Ascending aorta (tissue), 2 donors: ENCODE results near the gene TRPV2. TPM values are rescaled to one million over a fixed set of nuclear protein-coding genes. Genes with fewer than 3 reads are reported as not detected.
A peak's percentile ranks its signal among the peaks of the same experiment; 100 is the strongest.

Source experiments
- DNase-seq, 2 donors: peaks; one replicate each; pipeline ENCODE4 v3.0.0-alpha.2; 2019; ENCODE audit warnings: low spot score in 2 of 2
- H3K27ac ChIP-seq, 2 donors: fragments of 200-600 bp; sonication (generic); one replicate each; pipeline ENCODE4 v1.5.1; 2016 to 2017; ENCODE audit warnings: mild to moderate bottlenecking in 1 of 2
- H3K27me3 ChIP-seq: fragments of 200-600 bp; sonication (generic); one replicate; pipeline ENCODE4 v1.5.1; 2017
- H3K36me3 ChIP-seq, 2 donors: fragments of 200-600 bp; sonication (generic); one replicate each; pipeline ENCODE4 v1.5.1; 2016
- H3K4me1 ChIP-seq, 2 donors: fragments of 200-600 bp; sonication (generic); one replicate each; pipeline ENCODE4 v1.5.1; 2016 to 2017; ENCODE audit warnings: mild to moderate bottlenecking in 1 of 2
- H3K4me3 ChIP-seq, 2 donors: fragments of 200-600 bp; sonication (generic); one replicate each; pipeline ENCODE4 v1.5.1; 2016 to 2017; ENCODE audit warnings: mild to moderate bottlenecking in 1 of 2
- H3K9me3 ChIP-seq, 2 donors: fragments of 200-600 bp; sonication (generic); one replicate each; pipeline ENCODE4 v1.5.1; 2016
- CTCF ChIP-seq, 3 experiments: fragments of 200-600 bp in 2 of 3; fragments of 450-650 bp in 1 of 3; sonication (generic) in 2 of 3; IDR thresholded peaks; one replicate each; pipeline ENCODE4 v1.5.1; 2016 to 2019; ENCODE audit warnings: antibody characterized with exemption in 3 of 3, mild to moderate bottlenecking in 1 of 3, moderate library complexity in 1 of 3
- intact Hi-C: fragments of 100-400 bp; cut with DNase I; formaldehyde crosslinking; loops from one replicate; pipeline ENCODE4 v1.15.1; 2023
- total RNA-seq: library from RNA; depleted of rRNA; stranded (reverse); fragments of >200 nt; gene quantifications from one replicate; pipeline ENCODE4 v1.1.0, GENCODE V29; 2016

TRPV2 gene
- total RNA-seq, 1 donor from 2014 or later, result 26.1 TPM

GRCh38 chr17:16378636-16379282, 36.6 kb upstream of the TRPV2 start:
- DNase-seq, result no peak
- Histone ChIP-seq H3K36me3 (peaks cover 15 to 23% of the 10 kb centered on the region in 2 donors), H3K9me3 (no peaks in the 10 kb centered on the region), H3K27ac (peak overlapping the region; percentile 15 to 55), H3K4me3 (no peak overlapping the region), H3K4me1 (peaks cover 8 to 26% of the 10 kb centered on the region in 2 donors), H3K27me3 (no peaks in the 10 kb centered on the region)
- intact Hi-C loops, result loop anchor here (2.0 kb wide), 1 partner anchor 92 kb away; no protein-coding TSS in a partner anchor
- TF ChIP-seq CTCF (IDR thresholded peaks at IDR 0.05), result no peak

DNA sequence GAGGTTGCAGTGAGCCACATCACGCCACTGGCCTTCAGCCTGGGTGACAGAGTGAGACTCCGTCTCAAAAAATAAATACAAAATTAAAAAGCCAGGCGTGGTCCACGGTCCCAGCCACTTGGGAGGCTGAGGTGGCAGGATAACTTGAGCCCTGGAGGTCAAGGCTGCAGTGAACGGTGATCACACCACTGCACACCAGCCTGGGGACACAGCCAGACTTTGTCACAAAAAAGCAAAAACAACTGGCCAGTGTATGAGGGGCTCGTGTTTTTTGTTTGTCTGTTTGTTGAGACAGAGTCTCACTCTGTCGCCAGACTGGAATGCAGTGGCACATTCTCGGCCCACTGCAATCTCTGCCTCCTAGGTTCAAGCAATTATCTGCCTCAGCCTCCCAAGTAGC, 35.7 kb upstream of the TRPV2 start:
- intact Hi-C loops, result loop anchor here (2.0 to 5.0 kb wide), 3 partner anchors 39 to 143 kb away; no protein-coding TSS in a partner anchor
- DNase-seq, result no peak
- no peak overlapping the region for H3K27ac ChIP-seq
- peak overlapping the region in 1 of 2 donors; percentile 83 for H3K4me3 ChIP-seq
- peaks cover 8 to 20% of the 10 kb centered on the region in 2 donors for H3K4me1 ChIP-seq
- H3K36me3 ChIP-seq, result peaks cover 15 to 28% of the 10 kb centered on the region in 2 donors
- no peaks in the 10 kb centered on the region for H3K27me3 ChIP-seq
- no peaks in the 10 kb centered on the region for H3K9me3 ChIP-seq
- no peak for TF ChIP-seq CTCF (IDR thresholded peaks at IDR 0.05)

DNA sequence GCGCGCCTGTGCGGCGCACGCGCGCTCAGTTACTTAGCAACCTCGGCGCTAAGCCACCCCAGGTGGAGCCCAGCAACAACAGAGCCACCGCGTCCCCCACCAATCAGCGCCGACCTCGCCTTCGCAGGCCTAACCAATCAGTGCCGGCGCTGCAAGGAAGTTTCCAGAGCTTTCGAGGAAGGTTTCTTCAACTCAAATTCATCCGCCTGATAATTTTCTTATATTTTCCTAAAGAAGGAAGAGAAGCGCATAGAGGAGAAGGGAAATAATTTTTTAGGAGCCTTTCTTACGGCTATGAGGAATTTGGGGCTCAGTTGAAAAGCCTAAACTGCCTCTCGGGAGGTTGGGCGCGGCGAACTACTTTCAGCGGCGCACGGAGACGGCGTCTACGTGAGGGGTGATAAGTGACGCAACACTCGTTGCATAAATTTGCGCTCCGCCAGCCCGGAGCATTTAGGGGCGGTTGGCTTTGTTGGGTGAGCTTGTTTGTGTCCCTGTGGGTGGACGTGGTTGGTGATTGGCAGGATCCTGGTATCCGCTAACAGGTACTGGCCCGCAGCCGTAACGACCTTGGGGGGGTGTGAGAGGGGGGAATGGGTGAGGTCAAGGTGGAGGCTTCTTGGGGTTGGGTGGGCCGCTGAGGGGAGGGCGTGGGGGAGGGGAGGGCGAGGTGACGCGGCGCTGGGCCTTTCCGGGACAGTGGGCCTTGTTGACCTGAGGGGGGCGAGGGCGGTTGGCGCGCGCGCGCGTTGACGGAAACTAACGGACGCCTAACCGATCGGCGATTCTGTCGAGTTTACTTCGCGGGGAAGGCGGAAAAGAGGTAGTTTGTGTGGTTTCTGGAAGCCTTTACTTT, 34.5 kb upstream of the TRPV2 start, which contains the start of gene UBB:
TSS of gene UBB (plus strand) at position 452 of the 856 bp plus-strand sequence. CDS start 817 bp downstream, outside the sequence.
- intact Hi-C loops, result loop anchor here (1.0 to 5.0 kb wide), 3 partner anchors 38 to 141 kb away; no protein-coding TSS in a partner anchor
- H3K27ac ChIP-seq, result peak within 1 kb of the TSS; percentile 90 to 94
- DNase-seq, result peak; percentile 92 to 97
- H3K9me3 ChIP-seq, result no peaks in the 10 kb centered on the region
- peaks cover 8 to 15% of the 10 kb centered on the region in 2 donors for H3K4me1 ChIP-seq
- H3K36me3 ChIP-seq, result peaks cover 15 to 28% of the 10 kb centered on the region in 2 donors
- H3K4me3 ChIP-seq, result peak within 1 kb of the TSS; percentile 82 to 83
- TF ChIP-seq CTCF (IDR thresholded peaks at IDR 0.05), result no peak
- H3K27me3 ChIP-seq, result no peaks in the 10 kb centered on the region

GRCh38 chr17:16381496-16381820, 33.9 kb upstream of the TRPV2 start:
- no peak for TF ChIP-seq CTCF (IDR thresholded peaks at IDR 0.05)
- Histone ChIP-seq H3K27ac (peak overlapping the region; percentile 90 to 94), H3K4me3 (peak overlapping the region; percentile 82 to 83), H3K4me1 (peaks cover 8 to 19% of the 10 kb centered on the region in 2 donors), H3K27me3 (no peaks in the 10 kb centered on the region), H3K36me3 (peaks cover 15 to 28% of the 10 kb centered on the region in 2 donors), H3K9me3 (no peaks in the 10 kb centered on the region)
- DNase-seq, result no peak
- intact Hi-C loops, result loop anchor here (1.0 to 5.0 kb wide), 3 partner anchors 37 to 141 kb away; no protein-coding TSS in a partner anchor

GRCh38 chr17:16383216-16383615, 32.2 kb upstream of the TRPV2 start:
- Histone ChIP-seq H3K9me3 (no peaks in the 10 kb centered on the region), H3K27ac (no peak overlapping the region), H3K36me3 (peaks cover 15 to 28% of the 10 kb centered on the region in 2 donors), H3K4me3 (peak overlapping the region in 1 of 2 donors; percentile 83), H3K27me3 (no peaks in the 10 kb centered on the region), H3K4me1 (peaks cover 8 to 19% of the 10 kb centered on the region in 2 donors)
- intact Hi-C loops, result loop anchor here (5.0 kb wide), 1 partner anchor 139 kb away; no protein-coding TSS in a partner anchor
- no peak for DNase-seq
- TF ChIP-seq CTCF (IDR thresholded peaks at IDR 0.05), result no peak
